GM13977 (cell line): Measurements from ENCODE around the gene CLDND2.

Experiments used
- DNase-seq: peaks from one replicate; pipeline ENCODE4 v3.0.0; 2012; ENCODE audit warnings: low spot score
- in situ Hi-C: fragments of 300-500 bp; cut with MboI; formaldehyde crosslinking; loops from one replicate; pipeline ENCODE4 v1.12.0; 2022; ENCODE audit warnings: low sequenced_read_pairs, low pct_unique_long_range_greater_than_20kb, mixed read lengths, inconsistent platforms; ENCODE audit not compliant: unreplicated experiment
- TF ChIP-seq, protein P1 (sequence below): IDR thresholded peaks from 2 replicates; pipeline ENCODE4 v1.5.1; 2012; ENCODE audit warnings: mild to moderate bottlenecking, control low read depth; ENCODE audit not compliant: insufficient read depth; ENCODE audit errors: extremely low read depth, missing control alignments

CLDND2 gene

DNA sequence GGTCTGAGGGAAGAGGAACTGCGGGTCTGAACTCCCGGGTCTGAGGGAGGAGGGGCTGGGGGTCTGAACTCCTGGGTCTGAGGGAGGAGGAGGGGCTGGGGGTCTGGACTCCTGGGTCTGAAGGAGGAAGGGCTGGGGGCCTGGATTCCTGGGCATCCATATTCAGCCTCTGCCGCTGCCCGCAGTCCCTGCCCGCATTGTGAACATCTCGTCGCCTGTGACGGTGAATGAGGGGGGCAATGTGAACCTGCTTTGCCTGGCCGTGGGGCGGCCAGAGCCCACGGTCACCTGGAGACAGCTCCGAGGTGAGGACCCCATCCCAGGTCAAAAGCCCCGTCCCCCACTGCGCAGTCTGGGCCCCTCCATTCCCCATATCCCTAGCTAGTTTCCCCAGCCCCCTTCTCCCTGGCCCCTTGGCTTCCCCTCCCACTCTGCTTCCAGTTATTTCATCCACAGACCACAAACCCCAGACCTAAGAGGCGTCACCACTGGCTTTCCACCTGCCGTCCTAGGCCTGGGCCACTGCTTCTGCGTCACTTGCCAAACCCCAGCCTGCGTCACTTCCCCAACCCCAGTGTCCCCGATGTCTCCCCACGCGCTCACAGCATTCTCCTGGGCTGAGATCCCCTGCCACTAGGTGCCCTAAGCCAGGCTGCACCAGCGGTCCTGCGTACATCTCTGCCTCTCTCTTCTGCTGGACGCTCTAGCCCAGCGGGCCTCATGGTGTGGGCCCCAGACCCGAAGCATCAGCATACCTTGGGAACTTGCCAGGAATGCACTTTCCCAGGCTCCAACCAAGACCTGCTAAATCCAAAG is 43.4 kb downstream of the CLDND2 start:
- TF ChIP-seq, protein P1, sequence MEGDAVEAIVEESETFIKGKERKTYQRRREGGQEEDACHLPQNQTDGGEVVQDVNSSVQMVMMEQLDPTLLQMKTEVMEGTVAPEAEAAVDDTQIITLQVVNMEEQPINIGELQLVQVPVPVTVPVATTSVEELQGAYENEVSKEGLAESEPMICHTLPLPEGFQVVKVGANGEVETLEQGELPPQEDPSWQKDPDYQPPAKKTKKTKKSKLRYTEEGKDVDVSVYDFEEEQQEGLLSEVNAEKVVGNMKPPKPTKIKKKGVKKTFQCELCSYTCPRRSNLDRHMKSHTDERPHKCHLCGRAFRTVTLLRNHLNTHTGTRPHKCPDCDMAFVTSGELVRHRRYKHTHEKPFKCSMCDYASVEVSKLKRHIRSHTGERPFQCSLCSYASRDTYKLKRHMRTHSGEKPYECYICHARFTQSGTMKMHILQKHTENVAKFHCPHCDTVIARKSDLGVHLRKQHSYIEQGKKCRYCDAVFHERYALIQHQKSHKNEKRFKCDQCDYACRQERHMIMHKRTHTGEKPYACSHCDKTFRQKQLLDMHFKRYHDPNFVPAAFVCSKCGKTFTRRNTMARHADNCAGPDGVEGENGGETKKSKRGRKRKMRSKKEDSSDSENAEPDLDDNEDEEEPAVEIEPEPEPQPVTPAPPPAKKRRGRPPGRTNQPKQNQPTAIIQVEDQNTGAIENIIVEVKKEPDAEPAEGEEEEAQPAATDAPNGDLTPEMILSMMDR: no peak
- no peak for DNase-seq
- in situ Hi-C loops: loop anchor here (25.0 kb wide), 1 partner anchor 337 kb away; no protein-coding TSS in a partner anchor

DNA sequence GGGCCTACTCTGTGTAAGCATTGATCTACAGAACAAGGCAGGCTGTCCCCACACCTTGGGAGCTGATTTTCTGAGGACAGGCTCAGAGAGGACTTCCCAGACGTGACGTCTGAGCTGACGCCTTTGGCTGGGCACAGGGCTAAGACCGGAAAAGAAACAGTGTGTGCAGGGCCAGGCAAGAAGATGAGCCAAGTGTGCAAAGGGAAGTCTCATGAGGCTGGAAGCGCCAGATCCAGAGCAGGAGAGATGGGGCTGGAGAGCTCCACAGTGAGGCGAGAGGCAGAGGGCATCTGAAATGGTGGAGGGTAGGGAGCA is 44.7 kb downstream of the CLDND2 start:
- DNase-seq: no peak
- in situ Hi-C loops: no loop called here
- TF ChIP-seq, protein P1: no peak

DNA sequence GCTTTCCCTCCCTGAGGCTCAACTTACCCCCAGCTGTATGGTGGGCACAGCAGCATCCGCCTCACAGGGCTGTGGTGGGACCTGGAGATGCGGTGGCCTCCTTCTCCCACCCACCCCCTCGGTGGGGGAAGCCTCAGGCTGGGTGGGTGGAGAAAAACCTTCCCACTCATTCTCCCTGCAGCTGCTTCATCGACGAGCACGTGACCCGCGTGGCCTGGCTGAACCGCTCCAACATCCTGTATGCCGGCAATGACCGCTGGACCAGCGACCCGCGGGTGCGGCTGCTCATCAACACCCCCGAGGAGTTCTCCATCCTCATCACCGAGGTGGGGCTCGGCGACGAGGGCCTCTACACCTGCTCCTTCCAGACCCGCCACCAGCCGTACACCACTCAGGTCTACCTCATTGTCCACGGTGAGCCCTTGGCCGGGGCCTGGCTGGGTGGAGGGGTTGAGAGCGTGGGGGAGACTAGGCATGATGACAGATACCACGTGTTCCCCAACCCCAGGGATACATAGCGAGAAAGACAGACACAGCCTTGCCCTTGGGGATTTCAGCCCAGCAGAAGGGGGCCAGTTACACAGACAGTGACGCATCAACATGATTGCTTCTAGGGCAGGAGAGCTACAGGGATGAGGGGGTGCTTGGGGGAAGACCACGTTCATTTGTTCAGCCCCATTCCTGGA is 45.2 kb downstream of the CLDND2 start:
- in situ Hi-C loops: no loop called here
- DNase-seq: no peak
- TF ChIP-seq, protein P1: no peak

DNA sequence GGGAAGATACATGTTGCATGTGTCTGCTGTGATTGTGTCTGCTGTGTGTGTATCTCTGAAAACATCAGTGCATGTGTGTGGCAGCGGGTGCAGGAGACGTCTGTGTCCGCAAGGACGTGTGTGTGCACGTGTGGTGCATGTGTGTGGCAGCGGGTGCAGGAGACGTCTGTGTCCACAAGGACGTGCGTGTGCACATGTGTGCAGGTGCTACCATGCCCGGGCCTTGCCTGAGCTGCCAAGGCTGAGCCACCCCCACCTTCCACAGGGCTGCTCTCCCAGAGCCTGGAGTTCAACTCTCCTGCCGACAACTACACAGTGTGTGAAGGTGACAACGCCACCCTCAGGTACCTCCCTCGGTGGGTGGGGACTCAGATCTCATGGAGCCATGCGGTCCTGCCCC is 47.0 kb downstream of the CLDND2 start:
- TF ChIP-seq, protein P1: no peak

DNA sequence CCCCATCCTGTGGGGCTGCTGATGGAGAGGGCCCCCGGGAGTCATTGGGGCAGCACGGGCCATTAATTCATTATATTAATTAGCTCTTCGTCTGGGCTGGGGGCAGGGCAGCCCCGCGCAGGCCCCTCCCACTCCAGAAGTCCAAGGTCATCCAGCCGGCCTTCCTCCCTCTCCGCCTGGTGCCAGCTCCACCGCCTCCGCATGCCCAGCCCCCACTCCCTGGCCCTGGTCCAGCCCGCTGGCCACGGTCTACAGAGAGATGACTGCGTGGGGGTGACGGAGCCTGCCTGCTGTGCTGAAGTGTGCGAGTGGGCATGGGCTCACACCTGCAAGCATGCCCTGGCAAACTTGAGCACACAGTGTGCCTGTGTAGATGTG is 48.5 kb downstream of the CLDND2 start:
- no peak for DNase-seq
- in situ Hi-C loops: no loop called here

More for the DNA sequence above, 47.0 kb downstream of the CLDND2 start:
- no peak for DNase-seq
- in situ Hi-C loops: no loop called here

DNA sequence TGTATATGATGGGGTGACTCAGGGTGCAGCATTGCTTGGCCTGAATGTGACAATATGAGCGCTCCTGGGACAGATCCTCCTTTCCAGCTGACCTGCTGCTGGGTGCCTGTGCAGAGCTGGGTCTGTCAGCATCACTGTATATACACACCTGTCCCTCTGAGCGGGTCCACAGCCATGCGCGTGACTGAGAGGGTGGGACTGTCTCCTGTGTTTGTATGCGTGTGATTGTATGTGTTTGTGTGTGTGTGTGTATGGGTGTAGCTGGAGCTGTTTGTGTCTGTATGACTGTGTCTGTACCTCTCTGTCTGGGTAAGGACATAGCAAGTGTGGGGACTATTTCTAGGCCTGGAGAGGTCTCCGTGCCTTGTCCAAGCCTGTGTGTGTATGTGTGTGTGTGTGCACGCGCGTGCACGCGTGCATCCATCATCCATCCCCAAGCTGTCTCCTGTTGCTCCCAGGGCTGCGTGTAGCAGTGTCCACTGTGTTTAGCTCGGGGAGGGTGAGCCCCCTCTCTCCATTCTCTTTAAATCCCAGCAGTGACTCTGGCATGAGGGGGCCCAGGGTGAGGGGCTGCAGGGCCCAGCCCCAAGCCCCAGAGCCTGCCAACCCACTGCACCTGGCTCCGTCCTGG is 49.0 kb downstream of the CLDND2 start:
- TF ChIP-seq, protein P1: no peak
- in situ Hi-C loops: no loop called here
- DNase-seq: no peak

More for the DNA sequence above, 48.5 kb downstream of the CLDND2 start:
- TF ChIP-seq, protein P1: no peak
